Measurements from ENCODE around the gene ZFP36L1. TPM values are rescaled to one million over a fixed set of nuclear protein-coding genes. Genes with fewer than 3 reads are reported as not detected.
A peak's percentile ranks its signal among the peaks of the same experiment; 100 is the strongest.

ZFP36L1 gene
- total RNA-seq, 6 donors from 2014 or later, result 268 to 511 (median 385) TPM

DNA sequence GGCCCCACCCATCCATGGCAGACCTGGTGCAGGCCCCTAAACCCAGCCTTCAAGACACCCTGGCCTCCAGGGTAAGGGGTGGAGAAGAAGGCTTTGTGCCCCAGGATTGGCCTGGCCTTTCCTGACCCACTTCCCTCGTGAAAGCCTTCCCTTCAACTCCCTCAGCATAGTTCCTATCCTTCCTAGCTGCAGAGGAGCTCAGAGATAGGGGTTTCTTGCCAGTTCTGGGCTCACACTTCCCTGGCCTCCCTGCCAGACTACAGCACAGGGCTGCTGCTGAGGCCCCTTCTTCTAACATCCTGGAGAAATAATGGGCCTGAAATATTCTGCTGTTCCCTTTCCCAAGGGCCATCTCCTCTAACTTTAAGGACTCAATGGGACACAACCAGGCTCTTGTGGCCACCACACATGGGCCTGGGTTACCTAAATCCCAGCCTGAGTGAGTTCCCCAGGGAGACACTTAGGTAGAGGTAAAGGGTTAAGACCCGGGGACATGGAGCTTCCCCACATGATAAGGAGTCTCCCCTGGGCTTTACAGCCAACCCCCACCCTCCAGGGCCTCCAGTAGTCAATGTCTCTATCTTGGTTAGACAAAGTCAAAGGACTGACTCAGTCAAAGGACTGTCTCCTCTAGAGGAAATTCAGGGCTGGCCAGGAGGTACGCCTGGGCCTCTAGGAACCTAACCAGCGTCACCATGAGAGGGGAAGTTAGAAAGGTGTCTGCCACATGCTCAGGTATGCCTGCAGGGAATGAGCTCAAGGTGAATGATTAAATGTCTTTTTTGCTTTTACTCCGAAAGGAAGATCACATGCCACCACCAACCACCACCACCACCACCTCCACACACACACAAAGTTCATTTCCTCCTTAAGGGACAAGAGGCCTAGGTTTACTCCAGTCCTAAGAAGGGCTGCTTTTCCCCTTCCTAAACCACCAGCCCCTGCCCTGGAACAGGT, 7.1 kb downstream of the ZFP36L1 start:
- TF ChIP-seq POLR2AphosphoS5 (IDR thresholded peaks at IDR 0.05), result peak in 1 of 2 donors; percentile 8
- TF ChIP-seq EP300 (IDR thresholded peaks at IDR 0.05), result no peak
- TF ChIP-seq POLR2A (IDR thresholded peaks at IDR 0.05), result peak in 1 of 4 donors; percentile 3
- H3K27ac ChIP-seq, result peak overlapping the region; percentile 73 to 99 (median 97)
- H3K27me3 ChIP-seq, result no peaks in the 10 kb centered on the region
- no peaks in the 10 kb centered on the region for H3K9me3 ChIP-seq
- peaks cover 36 to 66% (median 54%) of the 10 kb centered on the region in 4 donors for H3K4me1 ChIP-seq
- no peak overlapping the region for H3K4me3 ChIP-seq
- H3K36me3 ChIP-seq, result peaks cover 16 to 43% (median 22%) of the 10 kb centered on the region in 4 donors
- WGBS, 2 donors, result 65 to 66% methylated on average over 4 to 5 of the region's 5 CpGs
- ATAC-seq (ENCODE audit: low FRiP score in 2 of 2) (peak in 1 of 2 donors; percentile 16), DNase-seq (no peak)

DNA sequence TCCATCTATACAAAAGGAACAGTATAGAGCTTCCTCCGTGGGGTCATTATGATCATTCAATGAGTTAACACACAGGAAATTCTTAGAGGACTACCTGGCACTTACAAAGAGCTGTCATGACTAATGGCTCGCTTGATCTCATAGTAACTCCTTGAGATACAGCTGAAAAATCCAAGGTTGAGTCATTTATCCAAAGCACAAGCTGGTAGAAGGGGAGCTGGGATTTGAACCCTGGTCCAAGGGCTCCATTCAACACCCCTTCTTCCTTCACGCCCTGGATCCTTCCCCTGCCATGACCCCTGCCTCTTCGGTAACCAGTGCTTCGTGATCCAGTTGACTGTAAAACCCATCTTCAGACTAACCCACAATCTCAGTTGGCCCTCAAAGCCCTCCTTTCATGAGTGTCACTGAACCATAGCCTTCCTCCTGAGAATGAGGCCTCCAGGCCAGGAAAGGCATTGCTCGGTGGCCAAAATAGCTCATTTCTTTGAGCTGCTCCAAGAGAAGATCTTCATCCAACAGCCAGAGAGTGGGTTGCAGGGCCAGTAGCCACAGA, 7.8 kb downstream of the ZFP36L1 start:
- no peaks in the 10 kb centered on the region for H3K27me3 ChIP-seq
- DNase-seq (no peak), ATAC-seq (ENCODE audit: low FRiP score in 2 of 2) (no peak)
- peak overlapping the region in 3 of 4 donors; percentile 73 to 99 (median 95) for H3K27ac ChIP-seq
- H3K36me3 ChIP-seq, result peaks cover 10 to 36% (median 18%) of the 10 kb centered on the region in 4 donors
- WGBS, 2 donors, result 76 to 83% methylated on average over 5 to 6 of the region's 6 CpGs
- TF ChIP-seq POLR2AphosphoS5 (IDR thresholded peaks at IDR 0.05) (no peak), EP300 (IDR thresholded peaks at IDR 0.05) (no peak), POLR2A (IDR thresholded peaks at IDR 0.05) (no peak)
- TF ChIP-seq, protein P1, sequence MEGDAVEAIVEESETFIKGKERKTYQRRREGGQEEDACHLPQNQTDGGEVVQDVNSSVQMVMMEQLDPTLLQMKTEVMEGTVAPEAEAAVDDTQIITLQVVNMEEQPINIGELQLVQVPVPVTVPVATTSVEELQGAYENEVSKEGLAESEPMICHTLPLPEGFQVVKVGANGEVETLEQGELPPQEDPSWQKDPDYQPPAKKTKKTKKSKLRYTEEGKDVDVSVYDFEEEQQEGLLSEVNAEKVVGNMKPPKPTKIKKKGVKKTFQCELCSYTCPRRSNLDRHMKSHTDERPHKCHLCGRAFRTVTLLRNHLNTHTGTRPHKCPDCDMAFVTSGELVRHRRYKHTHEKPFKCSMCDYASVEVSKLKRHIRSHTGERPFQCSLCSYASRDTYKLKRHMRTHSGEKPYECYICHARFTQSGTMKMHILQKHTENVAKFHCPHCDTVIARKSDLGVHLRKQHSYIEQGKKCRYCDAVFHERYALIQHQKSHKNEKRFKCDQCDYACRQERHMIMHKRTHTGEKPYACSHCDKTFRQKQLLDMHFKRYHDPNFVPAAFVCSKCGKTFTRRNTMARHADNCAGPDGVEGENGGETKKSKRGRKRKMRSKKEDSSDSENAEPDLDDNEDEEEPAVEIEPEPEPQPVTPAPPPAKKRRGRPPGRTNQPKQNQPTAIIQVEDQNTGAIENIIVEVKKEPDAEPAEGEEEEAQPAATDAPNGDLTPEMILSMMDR (IDR thresholded peaks at IDR 0.05), result no peak
- H3K4me3 ChIP-seq, result no peak overlapping the region
- peaks cover 43 to 68% (median 61%) of the 10 kb centered on the region in 4 donors for H3K4me1 ChIP-seq
- no peaks in the 10 kb centered on the region for H3K9me3 ChIP-seq

DNA sequence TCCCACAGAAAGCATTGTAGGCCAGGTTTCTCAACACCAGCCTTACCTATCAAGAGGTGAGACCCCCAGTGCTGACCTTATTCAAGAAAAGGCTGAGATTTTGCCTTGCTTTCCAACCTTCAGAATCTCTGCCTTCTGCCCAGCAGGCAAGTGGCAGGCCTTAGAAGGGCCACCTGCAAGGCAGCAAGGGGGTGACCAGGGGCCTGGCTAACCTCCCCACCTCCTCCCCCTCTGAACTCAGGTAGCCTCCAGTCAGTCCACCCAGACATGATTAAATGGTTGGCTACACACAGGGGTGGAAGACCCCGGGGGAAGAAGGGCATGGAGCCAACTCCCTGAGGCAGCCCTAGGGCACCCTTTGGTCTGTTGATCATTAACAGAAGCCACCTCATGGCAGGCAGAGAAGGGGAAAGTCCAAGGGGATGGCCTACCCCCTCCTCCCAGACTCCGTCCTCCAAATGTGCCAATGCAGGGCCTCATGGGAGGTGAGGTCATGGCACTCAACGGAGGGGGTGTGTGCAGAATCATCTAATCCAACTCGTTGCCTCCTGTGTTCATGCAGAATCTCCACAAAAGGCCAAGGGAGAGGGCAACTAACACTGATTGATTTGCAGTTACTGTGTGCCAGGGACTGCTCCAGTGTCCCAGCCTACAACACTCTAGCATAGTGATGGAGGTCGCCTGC, 8.5 kb downstream of the ZFP36L1 start:
- peak overlapping the region in 3 of 4 donors; percentile 53 to 75 (median 70) for H3K27ac ChIP-seq

DNA sequence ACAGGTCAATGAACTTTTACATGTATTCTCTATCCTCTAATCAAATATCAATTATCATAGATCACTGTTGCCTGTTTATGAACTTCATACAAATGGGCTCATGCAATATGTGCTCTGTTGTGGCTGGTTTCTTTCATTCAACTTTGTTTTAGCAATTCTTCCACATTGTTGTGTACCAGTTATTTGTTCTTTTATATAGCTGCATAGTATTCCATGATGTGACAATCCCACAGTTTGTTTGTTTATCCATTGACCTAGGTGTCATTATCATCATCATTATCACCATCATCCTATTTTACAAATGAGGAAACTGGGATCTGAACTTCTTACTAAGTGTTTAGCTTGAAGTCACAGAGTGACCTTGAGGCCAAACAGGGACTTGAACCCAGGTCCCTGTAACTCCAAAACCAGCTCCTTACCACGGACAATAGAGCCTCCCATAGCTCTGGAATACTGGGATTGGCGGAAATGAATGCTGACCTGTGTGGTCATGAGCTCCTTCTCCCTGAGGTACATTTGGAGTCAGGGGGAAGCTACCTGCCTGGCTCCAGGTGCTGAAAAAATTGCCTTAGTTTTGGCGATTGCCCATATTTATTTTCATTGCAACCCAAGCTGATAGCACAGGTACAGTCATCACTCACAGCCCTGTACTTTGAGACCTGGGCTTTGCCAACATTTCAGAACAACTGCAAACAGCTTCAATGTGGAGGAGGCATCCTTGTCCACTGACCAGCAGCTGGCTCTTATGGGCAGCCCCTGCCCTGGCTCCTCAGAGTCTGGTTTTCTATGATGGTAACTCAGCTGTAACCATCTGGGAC, 9.2 kb downstream of the ZFP36L1 start:
- DNase-seq (peak in 1 of 2 donors; percentile 20), ATAC-seq (ENCODE audit: low FRiP score in 2 of 2) (no peak)
- 87 to 97% methylated on average over 3 of the region's 3 CpGs for WGBS, 2 donors
- Histone ChIP-seq H3K9me3 (no peaks in the 10 kb centered on the region), H3K27ac (peak overlapping the region; percentile 4 to 75 (median 62)), H3K4me3 (no peak overlapping the region), H3K27me3 (no peaks in the 10 kb centered on the region), H3K36me3 (peaks cover 0 to 21% (median 9%) of the 10 kb centered on the region in 4 donors), H3K4me1 (peaks cover 55 to 70% (median 61%) of the 10 kb centered on the region in 4 donors)
- TF ChIP-seq POLR2AphosphoS5 (IDR thresholded peaks at IDR 0.05), result no peak
- TF ChIP-seq, protein P1 (IDR thresholded peaks at IDR 0.05), result no peak
- no peak for TF ChIP-seq POLR2A (IDR thresholded peaks at IDR 0.05)
- TF ChIP-seq EP300 (IDR thresholded peaks at IDR 0.05), result no peak

More for the DNA sequence above, 8.5 kb downstream of the ZFP36L1 start:
- DNase-seq, result peak in 1 of 2 donors; percentile 58
- H3K9me3 ChIP-seq, result no peaks in the 10 kb centered on the region
- peaks cover 50 to 68% (median 59%) of the 10 kb centered on the region in 4 donors for H3K4me1 ChIP-seq
- H3K36me3 ChIP-seq, result peaks cover 4 to 29% (median 11%) of the 10 kb centered on the region in 4 donors
- 70 to 71% methylated on average over 2 to 5 of the region's 5 CpGs for WGBS, 2 donors
- TF ChIP-seq POLR2A (IDR thresholded peaks at IDR 0.05) (no peak), EP300 (IDR thresholded peaks at IDR 0.05) (no peak), POLR2AphosphoS5 (IDR thresholded peaks at IDR 0.05) (peak in 1 of 2 donors; percentile 25)
- TF ChIP-seq, protein P1 (IDR thresholded peaks at IDR 0.05), result no peak
- no peaks in the 10 kb centered on the region for H3K27me3 ChIP-seq
- peak in 1 of 2 donors; percentile 11 for ATAC-seq (ENCODE audit: low FRiP score in 2 of 2)
- no peak overlapping the region for H3K4me3 ChIP-seq

Data from upper lobe of left lung (tissue), 6 donors.